Mucosa of stomach (tissue), 1 donor: ENCODE measurements around the gene CERS3.

ENCODE experiments used
- H3K27me3 ChIP-seq: one replicate; pipeline ENCODE4 v1.7.0; 2013; ENCODE audit warnings: mild to moderate bottlenecking, low read length; ENCODE audit not compliant: control insufficient read depth, insufficient read depth
- H3K36me3 ChIP-seq: one replicate; pipeline ENCODE4 v1.7.0; 2013; ENCODE audit warnings: low read length; ENCODE audit not compliant: control insufficient read depth, insufficient read depth
- H3K4me1 ChIP-seq: one replicate; pipeline ENCODE4 v1.7.0; 2013; ENCODE audit warnings: mild to moderate bottlenecking, low read length; ENCODE audit not compliant: control insufficient read depth, insufficient read depth
- H3K4me3 ChIP-seq: one replicate; pipeline ENCODE4 v1.7.0; 2013; ENCODE audit warnings: low read length
- H3K9ac ChIP-seq: one replicate; pipeline ENCODE4 v1.7.0; 2013; ENCODE audit warnings: mild to moderate bottlenecking, low read length, moderate library complexity
- H3K9me3 ChIP-seq: one replicate; pipeline ENCODE4 v1.7.0; 2013; ENCODE audit warnings: mild to moderate bottlenecking, low read length, moderate library complexity; ENCODE audit not compliant: control insufficient read depth
- donor health status: Pancreatic carcinoma.

The CERS3 gene

GRCh38 chr15:100350434-100351226 is 178.1 kb downstream of the CERS3 start:
- no peaks in the 10 kb centered on the region for H3K27me3 ChIP-seq
- peak overlapping the region; percentile 83 for H3K9ac ChIP-seq
- peak overlapping the region; percentile 66 for H3K4me3 ChIP-seq
- peaks cover 5% of the 10 kb centered on the region for H3K4me1 ChIP-seq
- H3K9me3 ChIP-seq: no peaks in the 10 kb centered on the region
- no peaks in the 10 kb centered on the region for H3K36me3 ChIP-seq
